Body of pancreas (tissue), 4 donors: Measurements from ENCODE around the gene LAG3. TPM values are rescaled to one million over a fixed set of nuclear protein-coding genes. Genes with fewer than 3 reads are reported as not detected.

ENCODE experiments used
- ATAC-seq: fragments of 150-250 bp; one replicate; pipeline ENCODE4 v1.9.1; 2016
- DNase-seq, 4 donors: peaks; one replicate each; pipeline ENCODE4 v3.0.0-alpha.2; 2019
- H3K27ac ChIP-seq, 4 donors: fragments of 200-600 bp; sonication (generic); 1 replicate in 3 of 4; 2 replicates in 1 of 4; pipeline versions ENCODE4 v1.5.1 to v1.6.1; 2016 to 2019; ENCODE audit warnings: mild to moderate bottlenecking in 1 of 4, mixed read lengths in 1 of 4, moderate library complexity in 1 of 4
- H3K27me3 ChIP-seq, 2 donors: fragments of 200-600 bp; sonication (generic); one replicate each; pipeline ENCODE4 v1.6.0; 2016; ENCODE audit warnings: mild to moderate bottlenecking in 1 of 2
- H3K36me3 ChIP-seq, 2 donors: fragments of 200-600 bp; sonication (generic); replicated peaks in 1 of 2; 2 replicates each; pipeline ENCODE4 v1.5.1; 2016; ENCODE audit warnings: low read depth in 2 of 2; ENCODE audit not compliant: insufficient read depth in 1 of 2
- H3K4me1 ChIP-seq: fragments of 200-600 bp; sonication (generic); one replicate; pipeline ENCODE4 v1.6.0; 2016
- H3K4me3 ChIP-seq, 2 donors: fragments of 200-600 bp; sonication (generic); 1 replicate in 1 of 2; 2 replicates in 1 of 2; pipeline ENCODE4 v1.5.1; 2016 to 2019
- H3K9me3 ChIP-seq, 3 donors: fragments of 200-600 bp; sonication (generic); 1 replicate in 2 of 3; 2 replicates in 1 of 3; pipeline ENCODE4 v1.5.1; 2016
- CTCF ChIP-seq, 7 experiments: fragments of 450-650 bp in 4 of 7; fragments of 200-600 bp in 3 of 7; sonication (generic) in 3 of 7; IDR thresholded peaks; one replicate each; pipeline ENCODE4 v1.5.1; 2016 to 2019; ENCODE audit warnings: antibody characterized with exemption in 7 of 7
- POLR2A ChIP-seq, 3 donors: fragments of 450-650 bp; IDR thresholded peaks; one replicate each; pipeline ENCODE4 v1.6.1; 2016; ENCODE audit warnings: antibody characterized with exemption in 3 of 3, mild to moderate bottlenecking in 2 of 3
- WGBS, 2 donors: methylation state at CpG; one replicate each; pipeline ENCODE4 v1.1.5; 2017; 5-methylcytosine and 5-hydroxymethylcytosine counted together
- intact Hi-C: fragments of 100-400 bp; cut with DNase I; formaldehyde crosslinking; loops from one replicate; pipeline ENCODE4 v1.15.1; 2023
- total RNA-seq, 2 donors: library from RNA; depleted of rRNA; stranded (reverse); fragments of >200 nt; gene quantifications; one replicate each; pipeline ENCODE4 v1.1.0, GENCODE V29; 2016

LAG3 gene
- total RNA-seq, 2 donors from 2014 or later = not detected

- DNase-seq (peak; percentile 81 to 86 (median 84)), ATAC-seq (peak; percentile 63)
- H3K9me3 ChIP-seq = no peaks in the 10 kb centered on the region
- TF ChIP-seq POLR2A (IDR thresholded peaks at IDR 0.05) (peak in 1 of 3 donors; percentile 16), CTCF (IDR thresholded peaks at IDR 0.05) (peak; percentile 78 to 91 (median 87))
- 3 to 5% methylated on average over 16 to 19 of the region's 19 CpGs for WGBS, 2 donors
- no peak overlapping the region for H3K4me3 ChIP-seq
- peaks cover 41% of the 10 kb centered on the region for H3K4me1 ChIP-seq
- peaks cover 0 to 22% of the 10 kb centered on the region in 2 donors for H3K27me3 ChIP-seq
- intact Hi-C loops = no loop called here
- H3K27ac ChIP-seq = no peak overlapping the region
- H3K36me3 ChIP-seq = no peaks in the 10 kb centered on the region
Observed at GRCh38 chr12:6825398-6826124, 53.2 kb downstream of the LAG3 start.

- Histone ChIP-seq H3K4me1 (peaks cover 41% of the 10 kb centered on the region), H3K4me3 (no peak overlapping the region), H3K27me3 (peaks cover 0 to 22% of the 10 kb centered on the region in 2 donors), H3K36me3 (no peaks in the 10 kb centered on the region), H3K9me3 (no peaks in the 10 kb centered on the region), H3K27ac (no peak overlapping the region)
- DNase-seq = no peak
- ATAC-seq = no peak
- intact Hi-C loops = no loop called here
- WGBS, 2 donors = 50 to 52% methylated on average over 16 to 17 of the region's 17 CpGs
- TF ChIP-seq POLR2A (IDR thresholded peaks at IDR 0.05) = no peak
- TF ChIP-seq CTCF (IDR thresholded peaks at IDR 0.05) = no peak
Observed at GRCh38 chr12:6826125-6826733, 53.9 kb downstream of the LAG3 start.

GRCh38 chr12:6826734-6827436, 54.6 kb downstream of the LAG3 start:
- DNase-seq (no peak), ATAC-seq (no peak)
- intact Hi-C loops = no loop called here
- WGBS, 2 donors = 50 to 65% methylated on average over 20 of the region's 22 CpGs
- Histone ChIP-seq H3K4me3 (no peak overlapping the region), H3K27me3 (peaks cover 0 to 19% of the 10 kb centered on the region in 2 donors), H3K36me3 (no peaks in the 10 kb centered on the region), H3K27ac (no peak overlapping the region), H3K4me1 (peaks cover 37% of the 10 kb centered on the region), H3K9me3 (no peaks in the 10 kb centered on the region)
- no peak for TF ChIP-seq CTCF (IDR thresholded peaks at IDR 0.05)
- TF ChIP-seq POLR2A (IDR thresholded peaks at IDR 0.05) = no peak

GRCh38 chr12:6827437-6827911, 55.2 kb downstream of the LAG3 start:
- TF ChIP-seq POLR2A (IDR thresholded peaks at IDR 0.05) = no peak
- TF ChIP-seq CTCF (IDR thresholded peaks at IDR 0.05) = no peak
- ATAC-seq = no peak
- Histone ChIP-seq H3K9me3 (no peaks in the 10 kb centered on the region), H3K27me3 (peaks cover 0 to 14% of the 10 kb centered on the region in 2 donors), H3K4me3 (no peak overlapping the region), H3K27ac (no peak overlapping the region), H3K4me1 (peaks cover 34% of the 10 kb centered on the region), H3K36me3 (no peaks in the 10 kb centered on the region)
- peak; percentile 73 to 86 (median 82) for DNase-seq
- 5 to 11% methylated on average over 5 to 7 of the region's 8 CpGs for WGBS, 2 donors
- intact Hi-C loops = no loop called here

Other genes with a start within 250 kb of the LAG3 start
- gene GAPDH, start 238.0 kb upstream of the LAG3 start, total RNA-seq = 100 to 1,000 TPM; 311 to 476 TPM
- 10 to 100 TPM; 11.4 to 13.2 TPM for gene IFFO1, start 216.5 kb upstream of the LAG3 start, total RNA-seq
- 10 to 100 TPM; 10.9 to 83.1 TPM for gene NOP2, start 204.2 kb upstream of the LAG3 start, total RNA-seq
- gene CHD4, start 165.1 kb upstream of the LAG3 start, total RNA-seq = 100 to 1,000 TPM; 114 to 122 TPM
- 1 to 10 TPM in 1 of 2 donors, under 1 TPM in 1; 0.66 to 3.6 TPM for gene LPAR5, start 136.6 kb upstream of the LAG3 start, total RNA-seq
- gene ACRBP, start 125.1 kb upstream of the LAG3 start, total RNA-seq = 1 to 10 TPM in 1 of 2 donors, under 1 TPM in 1; 0.78 to 5.9 TPM
- 10 to 100 TPM; 23.3 to 39.9 TPM for gene ING4, start 109.4 kb upstream of the LAG3 start, total RNA-seq
- 10 to 100 TPM; 20.0 to 25.4 TPM for gene ZNF384, start 83.1 kb upstream of the LAG3 start, total RNA-seq
- not detected for gene PIANP, start 71.7 kb upstream of the LAG3 start, total RNA-seq
- 10 to 100 TPM; 20.2 to 27.7 TPM for gene COPS7A, start 48.5 kb upstream of the LAG3 start, total RNA-seq
- gene MLF2, start 19.4 kb upstream of the LAG3 start, total RNA-seq = 10 to 100 TPM; 59.4 to 76.5 TPM
- gene PTMS, start 6.2 kb upstream of the LAG3 start, total RNA-seq = 100 to 1,000 TPM in 1 of 2 donors, 10 to 100 TPM in 1; 69.5 to 109 TPM
- 1 to 10 TPM; 3.0 to 5.2 TPM for gene CD4, start 17.0 kb downstream of the LAG3 start, total RNA-seq
- under 1 TPM in 1 of 2 donors, not detected in 1; 0.78 TPM for gene GPR162, start 49.3 kb downstream of the LAG3 start, total RNA-seq
- gene P3H3, start 55.9 kb downstream of the LAG3 start, total RNA-seq = 10 to 100 TPM; 17.6 to 43.2 TPM
- under 1 TPM; 0.33 to 0.52 TPM for gene GNB3, start 68.4 kb downstream of the LAG3 start, total RNA-seq
- gene CDCA3, start 78.8 kb downstream of the LAG3 start, total RNA-seq = 1 to 10 TPM in 1 of 2 donors, under 1 TPM in 1; 0.52 to 2.3 TPM
- gene USP5, start 79.6 kb downstream of the LAG3 start, total RNA-seq = 10 to 100 TPM; 18.2 to 60.6 TPM
- 100 to 1,000 TPM; 134 to 152 TPM for gene TPI1, start 95.0 kb downstream of the LAG3 start, total RNA-seq
- gene SPSB2, start 100.8 kb downstream of the LAG3 start, total RNA-seq = 10 to 100 TPM in 1 of 2 donors, 1 to 10 TPM in 1; 2.6 to 11.9 TPM
- gene LRRC23, start 132.3 kb downstream of the LAG3 start, total RNA-seq = 10 to 100 TPM in 1 of 2 donors, 1 to 10 TPM in 1; 7.0 to 21.1 TPM
- 10 to 100 TPM in 1 of 2 donors, 1 to 10 TPM in 1; 4.4 to 11.9 TPM for gene ENO2, start 142.1 kb downstream of the LAG3 start, total RNA-seq
- gene ATN1, start 155.4 kb downstream of the LAG3 start, total RNA-seq = 10 to 100 TPM; 36.1 to 86.7 TPM
- gene RNU7-1, start 171.3 kb downstream of the LAG3 start, total RNA-seq = not detected
- gene C12orf57, start 171.5 kb downstream of the LAG3 start, total RNA-seq = 100 to 1,000 TPM; 219 to 302 TPM
- 10 to 100 TPM; 18.4 to 19.4 TPM for gene PTPN6, start 178.8 kb downstream of the LAG3 start, total RNA-seq
- 100 to 1,000 TPM in 1 of 2 donors, 10 to 100 TPM in 1; 83.4 to 125 TPM for gene PHB2, start 198.1 kb downstream of the LAG3 start, total RNA-seq
- gene EMG1, start 198.4 kb downstream of the LAG3 start, total RNA-seq = 10 to 100 TPM in 1 of 2 donors, 1 to 10 TPM in 1; 8.3 to 15.5 TPM
- 10 to 100 TPM; 21.5 to 39.6 TPM for gene LPCAT3, start 246.0 kb downstream of the LAG3 start, total RNA-seq